Esophagus squamous epithelium (tissue), 5 donors: ENCODE data around the gene RAB5B. TPM values are rescaled to one million over a fixed set of nuclear protein-coding genes. Genes with fewer than 3 reads are reported as not detected.
A peak's percentile ranks its signal among the peaks of the same experiment; 100 is the strongest.
"Not testable (repeated sequence)": the region's sequence is repeated elsewhere in the genome, so short reads cannot be mapped to it uniquely, and the experiment has no call there.

Source experiments
- DNase-seq: peaks from one replicate; lab custom pipeline; 2025; lab: John Stamatoyannopoulos, UW
- H3K27ac ChIP-seq, 4 donors: fragments of 200-600 bp; sonication (generic); one replicate each; pipeline ENCODE4 v1.5.1; 2016 to 2019; ENCODE audit warnings: mild to moderate bottlenecking in 1 of 4
- H3K27me3 ChIP-seq, 4 donors: fragments of 200-600 bp; sonication (generic); 1 replicate in 3 of 4; 2 replicates in 1 of 4; pipeline versions ENCODE4 v1.5.1 to v1.6.0; 2017 to 2021; ENCODE audit warnings: antibody characterized with exemption in 1 of 4
- H3K36me3 ChIP-seq, 3 donors: fragments of 200-600 bp; sonication (generic); one replicate each; pipeline ENCODE4 v1.5.1; 2016 to 2019
- H3K4me1 ChIP-seq, 3 donors: fragments of 200-600 bp; sonication (generic); one replicate each; pipeline ENCODE4 v1.5.1; 2017 to 2019
- H3K4me3 ChIP-seq, 4 donors: fragments of 200-600 bp; sonication (generic); 1 replicate in 3 of 4; 2 replicates in 1 of 4; pipeline ENCODE4 v1.5.1; 2016 to 2019; ENCODE audit warnings: mild to moderate bottlenecking in 2 of 4, moderate library complexity in 1 of 4
- H3K9me3 ChIP-seq, 3 donors: fragments of 200-600 bp; sonication (generic); one replicate each; pipeline ENCODE4 v1.5.1; 2016 to 2019
- POLR2A ChIP-seq, 4 donors: fragments of 450-650 bp; IDR thresholded peaks; one replicate each; pipeline ENCODE4 v1.6.1; 2017; ENCODE audit warnings: antibody characterized with exemption in 4 of 4, mild to moderate bottlenecking in 4 of 4, moderate library complexity in 3 of 4
- WGBS, 2 donors: methylation state at CpG; one replicate each; pipeline ENCODE4 v1.1.5; 2018; 5-methylcytosine and 5-hydroxymethylcytosine counted together
- intact Hi-C: fragments of 100-400 bp; cut with DNase I; formaldehyde crosslinking; loops from one replicate; pipeline ENCODE4 v1.15.0; 2022
- total RNA-seq, 4 donors: library from RNA; depleted of rRNA; stranded (reverse); fragments of >200 nt; gene quantifications; one replicate each; pipeline ENCODE4 v1.1.0, GENCODE V29; 2016
- TF ChIP-seq, protein P1 (sequence below), 6 experiments: fragments of 450-650 bp in 4 of 6; fragments of 200-600 bp in 2 of 6; sonication (generic) in 2 of 6; IDR thresholded peaks; one replicate each; pipeline ENCODE4 v1.5.1; 2016 to 2019; ENCODE audit warnings: antibody characterized with exemption in 6 of 6, mild to moderate bottlenecking in 4 of 6, moderate library complexity in 4 of 6
- donor health status: DM: yes; HTN: yes; CAD: no.

RAB5B gene
- total RNA-seq, 4 donors from 2014 or later: 78.2 to 94.2 (median 86.4) TPM

DNA sequence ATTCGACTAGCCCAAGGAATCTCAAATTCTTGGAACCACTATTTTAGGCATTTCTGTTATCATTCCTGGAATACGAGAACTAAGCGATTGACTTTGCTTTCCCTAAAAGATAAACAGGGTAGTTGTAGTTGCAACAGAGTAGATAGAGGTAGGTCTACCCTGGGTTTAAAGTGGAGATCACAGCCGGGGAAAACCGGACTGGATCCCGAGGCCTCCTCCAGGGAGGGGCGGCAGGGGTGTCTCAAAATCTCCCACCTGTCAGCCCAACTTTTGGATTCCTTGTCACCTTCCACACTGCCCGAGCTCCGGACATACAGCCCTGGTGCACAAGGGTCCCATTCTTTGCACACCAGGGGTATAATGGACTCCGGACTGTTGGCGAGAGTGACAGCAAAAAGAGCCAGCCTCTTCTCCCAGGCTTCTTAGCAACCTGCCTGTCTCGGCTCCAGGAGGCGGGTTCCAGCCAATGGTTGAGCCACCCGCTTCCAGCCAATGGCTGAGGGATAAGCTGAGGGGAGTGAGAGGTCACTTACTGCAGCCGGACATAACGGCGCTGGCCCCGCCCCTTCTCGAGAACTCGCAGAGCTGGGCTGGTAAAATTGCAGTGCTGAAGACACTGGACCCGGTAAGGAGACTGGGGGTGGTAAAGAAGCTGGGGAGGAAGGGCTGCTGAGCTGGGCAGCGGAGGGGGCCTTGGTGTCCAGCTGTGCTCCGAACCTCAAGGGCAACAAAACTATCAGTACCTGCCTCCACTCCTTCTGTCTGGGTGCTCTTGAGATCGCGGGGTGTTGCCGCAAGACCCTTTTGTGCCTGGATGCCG is 23.0 kb downstream of the RAB5B start, which contains the start of gene SUOX:
Gene SUOX, plus strand, starts transcription at position 562 of the 820 bp plus-strand sequence. CDS start 4,946 bp downstream, outside the sequence.
- Histone ChIP-seq H3K27ac (peak within 1 kb of the TSS; percentile 75 to 92 (median 89)), H3K4me3 (peak within 1 kb of the TSS; percentile 52 to 85 (median 54)), H3K4me1 (peaks cover 11 to 22% (median 14%) of the 10 kb centered on the region in 3 donors), H3K9me3 (no peaks in the 10 kb centered on the region), H3K27me3 (no peaks in the 10 kb centered on the region), H3K36me3 (peaks cover 18 to 65% (median 19%) of the 10 kb centered on the region in 3 donors)
- intact Hi-C loops: no loop called here
- peak; percentile 58 for DNase-seq
- TF ChIP-seq, protein P1, sequence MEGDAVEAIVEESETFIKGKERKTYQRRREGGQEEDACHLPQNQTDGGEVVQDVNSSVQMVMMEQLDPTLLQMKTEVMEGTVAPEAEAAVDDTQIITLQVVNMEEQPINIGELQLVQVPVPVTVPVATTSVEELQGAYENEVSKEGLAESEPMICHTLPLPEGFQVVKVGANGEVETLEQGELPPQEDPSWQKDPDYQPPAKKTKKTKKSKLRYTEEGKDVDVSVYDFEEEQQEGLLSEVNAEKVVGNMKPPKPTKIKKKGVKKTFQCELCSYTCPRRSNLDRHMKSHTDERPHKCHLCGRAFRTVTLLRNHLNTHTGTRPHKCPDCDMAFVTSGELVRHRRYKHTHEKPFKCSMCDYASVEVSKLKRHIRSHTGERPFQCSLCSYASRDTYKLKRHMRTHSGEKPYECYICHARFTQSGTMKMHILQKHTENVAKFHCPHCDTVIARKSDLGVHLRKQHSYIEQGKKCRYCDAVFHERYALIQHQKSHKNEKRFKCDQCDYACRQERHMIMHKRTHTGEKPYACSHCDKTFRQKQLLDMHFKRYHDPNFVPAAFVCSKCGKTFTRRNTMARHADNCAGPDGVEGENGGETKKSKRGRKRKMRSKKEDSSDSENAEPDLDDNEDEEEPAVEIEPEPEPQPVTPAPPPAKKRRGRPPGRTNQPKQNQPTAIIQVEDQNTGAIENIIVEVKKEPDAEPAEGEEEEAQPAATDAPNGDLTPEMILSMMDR (IDR thresholded peaks at IDR 0.05): peak in 2 of 6 experiments; percentile 4 to 5
- peak in 2 of 4 donors; percentile 29 to 61 for TF ChIP-seq POLR2A (IDR thresholded peaks at IDR 0.05)
- WGBS, 2 donors: 3 to 6% methylated on average over 9 to 17 of the region's 27 CpGs

DNA sequence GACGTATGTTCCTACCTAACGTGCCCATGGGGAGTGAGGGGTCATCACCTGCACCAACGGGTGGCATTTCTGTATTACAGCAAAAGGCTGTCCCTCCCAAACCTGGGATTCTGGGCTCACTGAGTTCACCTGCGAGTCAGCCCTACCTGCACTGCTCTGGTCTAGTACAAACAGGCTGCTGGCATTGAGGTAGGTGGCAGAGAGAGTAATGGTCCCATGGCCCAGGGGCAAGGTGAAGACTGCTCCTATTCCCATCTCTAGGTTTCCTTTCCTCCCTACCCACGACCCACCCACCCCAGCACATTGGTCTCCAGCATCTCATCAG is 23.6 kb downstream of the RAB5B start:
- Histone ChIP-seq H3K4me3 (peak overlapping the region; percentile 52 to 85 (median 54)), H3K27me3 (no peaks in the 10 kb centered on the region), H3K4me1 (peaks cover 11 to 22% (median 14%) of the 10 kb centered on the region in 3 donors), H3K36me3 (peaks cover 12 to 65% (median 14%) of the 10 kb centered on the region in 3 donors), H3K27ac (peak overlapping the region; percentile 75 to 92 (median 89)), H3K9me3 (no peaks in the 10 kb centered on the region)
- TF ChIP-seq POLR2A (IDR thresholded peaks at IDR 0.05): no peak
- TF ChIP-seq, protein P1 (IDR thresholded peaks at IDR 0.05): no peak
- WGBS, 2 donors: 0% methylated on average over 4 of the region's 5 CpGs; no CpG with 5 or more reads in 1 of the 2 donors
- intact Hi-C loops: no loop called here
- no peak for DNase-seq

DNA sequence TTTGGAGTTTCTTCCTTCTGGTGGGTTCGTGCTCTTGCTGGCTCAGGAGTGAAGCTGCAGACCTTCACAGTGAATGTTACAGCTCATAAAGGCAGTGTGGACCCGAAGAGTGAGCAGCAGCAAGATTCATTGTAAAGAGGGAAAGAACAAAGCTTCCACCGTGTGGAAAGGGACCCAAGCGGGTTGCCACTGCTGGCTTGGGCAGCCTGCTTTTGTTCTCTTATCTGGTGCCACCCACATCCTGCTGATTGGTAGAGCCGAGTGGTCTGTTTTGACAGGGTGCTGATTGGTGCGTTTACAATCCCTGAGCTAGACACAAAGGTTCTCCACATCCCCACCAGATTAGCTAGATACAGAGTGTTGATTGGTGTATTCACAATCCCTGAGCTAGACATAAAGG is 25.6 kb downstream of the RAB5B start:
- Histone ChIP-seq H3K4me1 (peaks cover 11 to 22% (median 14%) of the 10 kb centered on the region in 3 donors), H3K36me3 (peaks cover 3 to 65% (median 11%) of the 10 kb centered on the region in 3 donors)
- H3K4me3 ChIP-seq, H3K27ac ChIP-seq, intact Hi-C loops, DNase-seq, H3K9me3 ChIP-seq, H3K27me3 ChIP-seq: not testable (repeated sequence)
- 61 to 92% methylated on average over 2 to 4 of the region's 6 CpGs for WGBS, 2 donors

DNA sequence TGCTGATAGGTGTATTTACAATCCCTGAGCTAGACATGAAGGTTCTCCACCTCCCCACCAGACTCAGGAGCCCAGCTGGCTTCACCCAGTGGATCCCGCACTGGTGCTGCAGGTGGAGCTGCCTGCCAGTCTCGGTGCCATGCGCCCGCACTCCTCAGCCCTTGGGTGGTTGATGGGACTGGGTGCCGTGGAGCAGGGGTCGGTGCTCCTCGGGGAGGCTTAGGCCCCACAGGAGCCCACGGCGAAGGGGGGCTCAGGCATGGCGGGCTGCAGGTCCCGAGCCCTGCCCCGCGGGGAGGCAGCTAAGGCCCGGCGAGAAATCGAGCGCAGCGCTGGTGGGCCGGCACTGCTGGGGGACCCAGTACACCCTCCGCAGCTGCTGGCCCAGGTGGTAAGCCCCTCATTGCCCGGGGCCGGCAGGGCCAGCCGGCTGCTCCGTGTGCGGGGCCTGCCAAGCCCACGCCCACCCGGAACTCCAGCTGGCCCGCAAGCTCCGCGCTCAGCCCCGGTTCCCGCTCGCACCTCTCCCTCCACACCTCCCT is 26.2 kb downstream of the RAB5B start:
- peaks cover 3 to 65% (median 14%) of the 10 kb centered on the region in 3 donors for H3K36me3 ChIP-seq
- H3K27ac ChIP-seq, intact Hi-C loops, H3K9me3 ChIP-seq, H3K4me3 ChIP-seq, DNase-seq, H3K27me3 ChIP-seq: not testable (repeated sequence)
- peaks cover 11 to 22% (median 14%) of the 10 kb centered on the region in 3 donors for H3K4me1 ChIP-seq
- no CpG with 5 or more reads among the region's 33 CpGs for WGBS, 2 donors

DNA sequence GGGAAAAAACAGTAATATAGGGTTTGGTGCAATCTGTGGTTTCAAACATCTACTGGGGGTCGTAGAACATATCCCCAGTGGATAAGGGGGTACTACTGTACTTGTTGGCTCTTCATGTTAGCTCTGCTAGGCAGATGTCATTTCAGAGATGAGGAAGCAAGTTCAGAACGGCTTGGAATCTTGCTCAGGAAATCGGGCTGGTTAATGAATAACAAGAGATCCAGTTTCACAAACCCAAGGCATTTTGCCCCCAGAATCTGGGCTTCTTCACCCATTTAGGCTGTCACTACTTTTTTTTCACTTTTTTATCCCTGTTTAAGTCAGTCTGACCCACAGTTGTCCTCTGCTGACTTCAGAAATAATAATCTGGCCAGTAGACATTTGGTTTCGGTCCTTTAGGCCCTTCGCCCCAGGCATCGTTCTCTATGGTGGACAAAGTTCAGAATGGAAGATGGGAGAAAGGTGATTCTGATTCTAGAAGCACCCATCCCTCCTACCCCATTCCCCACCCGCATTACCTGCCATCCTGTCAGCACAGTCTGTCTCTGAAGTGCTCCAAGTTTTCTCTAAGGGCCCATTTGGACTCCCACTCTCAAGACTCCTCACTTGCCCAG is 27.7 kb downstream of the RAB5B start:
- intact Hi-C loops: no loop called here
- peaks cover 7 to 18% (median 11%) of the 10 kb centered on the region in 3 donors for H3K4me1 ChIP-seq
- no peaks in the 10 kb centered on the region for H3K9me3 ChIP-seq
- H3K36me3 ChIP-seq: peaks cover 3 to 62% (median 14%) of the 10 kb centered on the region in 3 donors
- no peak overlapping the region for H3K4me3 ChIP-seq
- DNase-seq: no peak
- 76 to 82% methylated on average over 7 of the region's 7 CpGs for WGBS, 2 donors
- TF ChIP-seq, protein P1 (IDR thresholded peaks at IDR 0.05): no peak
- no peak for TF ChIP-seq POLR2A (IDR thresholded peaks at IDR 0.05)
- H3K27ac ChIP-seq: no peak overlapping the region
- H3K27me3 ChIP-seq: no peaks in the 10 kb centered on the region

DNA sequence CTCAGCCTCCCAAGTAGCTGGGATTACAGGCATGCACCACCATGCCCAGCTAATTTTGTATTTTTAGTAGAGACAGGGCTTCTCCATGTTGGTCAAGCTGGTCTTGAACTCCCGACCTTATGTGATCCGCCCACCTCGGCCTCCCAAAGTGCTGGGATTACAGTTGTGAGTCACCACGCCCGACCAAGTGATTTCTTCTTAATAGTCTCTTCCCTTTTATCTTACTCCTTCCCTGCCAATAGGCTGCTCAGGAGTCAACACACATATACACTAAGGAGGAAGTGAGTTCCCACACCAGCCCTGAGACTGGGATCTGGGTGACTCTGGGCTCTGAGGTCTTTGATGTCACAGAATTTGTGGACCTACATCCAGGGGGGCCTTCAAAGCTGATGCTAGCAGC is 29.5 kb downstream of the RAB5B start:
- H3K27me3 ChIP-seq, intact Hi-C loops, H3K27ac ChIP-seq, H3K9me3 ChIP-seq, DNase-seq, H3K4me3 ChIP-seq: not testable (repeated sequence)
- peaks cover 3 to 62% (median 14%) of the 10 kb centered on the region in 3 donors for H3K36me3 ChIP-seq
- H3K4me1 ChIP-seq: peaks cover under 1 to 19% (median 3%) of the 10 kb centered on the region in 3 donors
- 60 to 75% methylated on average over 4 to 5 of the region's 5 CpGs for WGBS, 2 donors
